ENCODE data around the gene CIPC. TPM values are rescaled to one million over a fixed set of nuclear protein-coding genes. Genes with fewer than 3 reads are reported as not detected.

CIPC gene
- total RNA-seq, 1 donor from 2014 or later, result 22.5 TPM

GRCh38 chr14:77110286-77110685 is 12.2 kb downstream of the CIPC start:
- no peak overlapping the region for H2AFZ ChIP-seq (replicated peaks)
- peaks cover 4% of the 10 kb centered on the region for H3K36me3 ChIP-seq
- H3K27me3 Mint-ChIP-seq (ENCODE audit: insufficient read depth, low read depth), result no peaks in the 10 kb centered on the region
- peaks cover 42% of the 10 kb centered on the region for H4K20me1 ChIP-seq (ENCODE audit: low read depth)
- no peak overlapping the region for H3K4me3 Mint-ChIP-seq
- peaks cover 6% of the 10 kb centered on the region for H3K79me2 ChIP-seq (ENCODE audit: low read depth)
- peaks cover 45% of the 10 kb centered on the region for H3K4me1 ChIP-seq
- H3K27me3 ChIP-seq, result no peaks in the 10 kb centered on the region
- H3F3A ChIP-seq (ENCODE audit: low read depth), result peaks cover 45% of the 10 kb centered on the region
- H3K4me3 ChIP-seq, result no peak overlapping the region
- no peak for DNase-seq (ENCODE audit: low spot score)
- no peaks in the 10 kb centered on the region for H3K9me3 Mint-ChIP-seq
- H3K4me1 Mint-ChIP-seq, result peaks cover 50% of the 10 kb centered on the region
- TF ChIP-seq EZH2phosphoT487 (IDR thresholded peaks at IDR 0.05), result no peak
- TF ChIP-seq EZH2 (IDR thresholded peaks at IDR 0.05), result no peak
- no peak for TF ChIP-seq CTCF (IDR thresholded peaks at IDR 0.05)
- H3K27ac Mint-ChIP-seq, result no peak overlapping the region
- H3K36me3 Mint-ChIP-seq, result peaks cover 43% of the 10 kb centered on the region
- peak overlapping the region; percentile 61 for H3K4me2 ChIP-seq
- H3K9me3 ChIP-seq (ENCODE audit: low read depth), result no peaks in the 10 kb centered on the region
- no peak overlapping the region for H3K9ac ChIP-seq
- H3K27ac ChIP-seq, result peak overlapping the region; percentile 81

- Histone ChIP-seq H3K9me3 (ENCODE audit: low read depth) (no peaks in the 10 kb centered on the region), H3F3A (ENCODE audit: low read depth) (peaks cover 38% of the 10 kb centered on the region), H3K4me3 (peak overlapping the region; percentile 32), H3K9ac (no peak overlapping the region), H3K36me3 (peaks cover under 1% of the 10 kb centered on the region), H4K20me1 (ENCODE audit: low read depth) (peaks cover 35% of the 10 kb centered on the region), H3K4me1 (peaks cover 38% of the 10 kb centered on the region), H3K4me2 (peak overlapping the region; percentile 72), H3K79me2 (ENCODE audit: low read depth) (peaks cover 6% of the 10 kb centered on the region), H3K27ac (peak overlapping the region; percentile 81), H3K27me3 (no peaks in the 10 kb centered on the region), H2AFZ (replicated peaks) (no peak overlapping the region)
- TF ChIP-seq EZH2 (IDR thresholded peaks at IDR 0.05) (no peak), CTCF (IDR thresholded peaks at IDR 0.05) (no peak), EZH2phosphoT487 (IDR thresholded peaks at IDR 0.05) (no peak)
- Mint-ChIP-seq H3K4me1 (peaks cover 42% of the 10 kb centered on the region), H3K36me3 (peaks cover 47% of the 10 kb centered on the region), H3K27me3 (ENCODE audit: insufficient read depth, low read depth) (no peaks in the 10 kb centered on the region), H3K4me3 (peak overlapping the region; percentile 69), H3K27ac (peak overlapping the region; percentile 99), H3K9me3 (no peaks in the 10 kb centered on the region)
- peak; percentile 95 for DNase-seq (ENCODE audit: low spot score)
Measured at GRCh38 chr14:77111021-77111420, 13.0 kb downstream of the CIPC start.

GRCh38 chr14:77113644-77114043 is 15.6 kb downstream of the CIPC start:
- Histone ChIP-seq H3K9ac (no peak overlapping the region), H3F3A (ENCODE audit: low read depth) (peaks cover 31% of the 10 kb centered on the region), H4K20me1 (ENCODE audit: low read depth) (peaks cover 25% of the 10 kb centered on the region), H3K4me2 (no peak overlapping the region), H3K27me3 (no peaks in the 10 kb centered on the region), H3K4me3 (no peak overlapping the region), H3K79me2 (ENCODE audit: low read depth) (no peaks in the 10 kb centered on the region), H3K4me1 (peaks cover 26% of the 10 kb centered on the region), H3K36me3 (no peaks in the 10 kb centered on the region), H2AFZ (replicated peaks) (no peak overlapping the region), H3K27ac (no peak overlapping the region), H3K9me3 (ENCODE audit: low read depth) (no peaks in the 10 kb centered on the region)
- Mint-ChIP-seq H3K27ac (no peak overlapping the region), H3K4me1 (peaks cover 32% of the 10 kb centered on the region), H3K4me3 (no peak overlapping the region), H3K36me3 (peaks cover 39% of the 10 kb centered on the region), H3K27me3 (ENCODE audit: insufficient read depth, low read depth) (no peaks in the 10 kb centered on the region), H3K9me3 (no peaks in the 10 kb centered on the region)
- no peak for DNase-seq (ENCODE audit: low spot score)
- TF ChIP-seq CTCF (IDR thresholded peaks at IDR 0.05) (no peak), EZH2phosphoT487 (IDR thresholded peaks at IDR 0.05) (no peak), EZH2 (IDR thresholded peaks at IDR 0.05) (no peak)

Data from neural progenitor cell (in vitro differentiated cells).